ENCODE data around the gene MLXIPL.
"Not testable (repeated sequence)": the region's sequence is repeated elsewhere in the genome, so short reads cannot be mapped to it uniquely, and the experiment has no call there.

MLXIPL gene

DNA sequence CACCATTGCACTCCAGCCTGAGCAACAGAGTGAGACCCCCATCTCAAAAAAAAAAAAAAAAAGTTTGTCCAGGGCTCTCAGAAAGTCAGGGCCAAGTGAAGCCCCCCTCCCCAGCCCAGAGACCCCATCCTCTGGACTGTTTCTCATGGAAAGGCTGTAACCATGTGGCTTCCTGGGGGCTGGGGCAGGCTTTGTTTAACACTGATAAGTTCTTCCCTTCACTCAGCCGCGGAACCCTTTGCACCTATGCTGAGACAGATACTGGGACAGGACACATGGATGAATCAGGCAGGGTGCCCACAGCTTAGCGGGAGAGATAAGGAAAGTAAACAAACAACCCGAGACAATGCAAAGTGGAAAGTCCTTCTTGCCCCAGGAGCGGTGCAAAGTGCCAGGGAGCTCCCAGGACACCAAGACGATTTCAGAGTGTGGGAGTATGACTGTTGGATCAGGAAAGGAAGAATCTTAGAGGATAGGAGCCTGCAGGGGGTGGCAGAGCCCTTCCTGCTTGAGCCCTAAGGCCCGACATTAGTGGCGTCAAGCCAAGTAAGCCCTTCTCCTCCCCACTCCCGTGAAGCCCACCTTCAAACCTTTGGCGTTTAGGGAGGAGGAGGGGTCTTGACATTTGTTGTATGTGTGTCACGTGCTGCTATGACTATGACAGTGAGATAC is 11.6 kb downstream of the MLXIPL start:
- DNase-seq: peak; percentile 91

DNA sequence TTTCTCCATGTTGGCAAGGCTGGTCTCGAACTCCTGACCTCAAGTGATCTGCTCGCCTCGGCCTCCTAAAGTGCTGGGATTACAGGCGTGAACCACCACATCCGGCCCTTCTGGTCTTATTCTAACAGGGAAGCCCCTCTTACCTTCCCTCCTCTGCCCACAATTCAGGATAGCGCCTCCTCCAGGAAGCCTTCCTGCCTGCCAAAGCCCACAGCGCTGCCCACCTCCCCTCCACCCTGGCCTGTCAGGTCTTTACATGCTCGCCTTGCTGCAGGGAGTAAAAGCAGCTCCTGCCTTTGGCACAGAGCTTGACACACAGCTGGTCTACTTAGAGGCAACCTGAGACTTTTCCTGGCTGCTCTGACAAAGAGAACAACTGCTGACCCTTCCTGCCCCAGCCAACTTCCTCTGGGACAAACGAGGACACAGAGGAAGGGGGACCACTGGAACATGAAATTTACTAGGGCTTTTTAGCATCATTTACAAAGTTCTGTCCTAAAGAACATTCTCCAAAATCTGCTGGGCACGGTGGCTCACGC is 13.2 kb downstream of the MLXIPL start:
- no peak for DNase-seq

DNA sequence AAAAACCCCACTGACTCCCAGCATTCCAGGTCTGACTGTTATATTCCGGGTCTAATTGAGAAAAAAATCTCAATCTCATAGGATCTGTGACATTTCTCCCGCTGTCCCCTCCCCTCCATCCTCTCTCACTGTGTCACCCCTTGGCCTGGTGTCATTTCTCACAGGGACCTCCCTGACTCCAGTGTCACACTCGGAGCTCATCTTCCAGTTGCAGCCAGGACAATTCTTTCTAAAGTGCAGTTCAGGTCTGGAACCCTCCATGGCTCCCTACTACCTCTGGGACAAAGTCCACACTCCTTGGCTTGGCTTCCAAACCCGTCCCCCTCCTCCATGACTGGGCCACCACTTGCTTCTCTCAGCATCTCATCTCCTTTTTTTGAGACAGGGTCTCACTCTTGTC is 14.2 kb downstream of the MLXIPL start:
- no peak for DNase-seq

DNA sequence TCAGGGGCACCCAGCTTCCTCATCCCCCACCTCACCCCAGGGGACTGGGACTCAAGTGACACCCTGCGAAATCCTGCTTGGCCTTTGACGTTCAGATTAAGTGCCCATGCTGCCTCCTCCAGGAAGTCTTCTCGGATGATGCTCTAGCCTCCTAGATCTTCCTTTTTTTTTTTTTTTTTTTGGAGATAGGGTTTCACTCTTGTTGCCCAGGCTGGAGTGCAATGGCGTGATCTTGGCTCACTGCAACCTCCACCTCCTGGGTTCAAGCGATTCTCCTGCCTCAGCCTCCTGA is 16.7 kb downstream of the MLXIPL start:
- DNase-seq: not testable (repeated sequence)

DNA sequence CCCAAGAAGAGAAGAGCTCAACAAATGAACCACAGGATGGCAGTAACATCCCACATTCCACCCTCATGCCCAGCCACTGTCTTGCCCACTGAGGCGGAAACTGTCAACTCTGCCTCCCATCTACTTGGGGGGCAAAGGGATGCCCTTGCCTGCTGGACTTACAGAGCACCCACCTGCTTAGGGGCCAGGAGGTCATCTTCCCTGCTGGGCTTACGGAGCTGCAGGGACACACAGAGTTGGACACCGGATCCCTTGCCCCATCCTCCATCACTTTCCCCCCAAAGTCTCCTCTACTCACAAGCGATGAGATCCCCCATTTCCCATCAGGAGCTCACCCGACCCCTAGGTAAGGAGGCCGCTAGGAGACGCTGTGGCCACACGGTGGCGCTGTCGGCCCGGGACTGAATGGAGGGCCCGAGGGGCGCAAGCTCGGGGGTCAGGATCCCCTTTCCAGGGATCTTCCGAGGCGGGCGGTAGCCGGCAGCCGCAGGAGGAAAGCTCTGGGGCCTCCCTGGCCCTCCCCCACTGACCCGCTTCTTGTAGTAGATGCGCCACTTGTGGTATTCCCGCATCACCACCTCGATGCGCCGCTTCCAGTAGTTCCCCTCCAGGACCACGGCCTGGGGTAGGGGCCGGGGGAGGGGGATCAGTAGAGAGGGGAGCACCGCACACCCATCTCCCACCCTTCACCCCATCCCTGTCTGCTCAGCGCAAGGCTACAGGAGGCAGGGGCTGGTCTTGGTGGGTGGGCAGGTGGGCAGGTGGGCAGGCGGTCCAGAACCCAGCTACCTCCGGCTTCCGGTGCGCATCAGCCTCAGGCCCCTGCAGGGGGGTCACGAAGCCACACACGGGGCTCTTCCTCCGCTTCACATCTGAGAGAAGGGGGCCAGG is 17.3 kb downstream of the MLXIPL start:
- peak; percentile 78 for DNase-seq

DNA sequence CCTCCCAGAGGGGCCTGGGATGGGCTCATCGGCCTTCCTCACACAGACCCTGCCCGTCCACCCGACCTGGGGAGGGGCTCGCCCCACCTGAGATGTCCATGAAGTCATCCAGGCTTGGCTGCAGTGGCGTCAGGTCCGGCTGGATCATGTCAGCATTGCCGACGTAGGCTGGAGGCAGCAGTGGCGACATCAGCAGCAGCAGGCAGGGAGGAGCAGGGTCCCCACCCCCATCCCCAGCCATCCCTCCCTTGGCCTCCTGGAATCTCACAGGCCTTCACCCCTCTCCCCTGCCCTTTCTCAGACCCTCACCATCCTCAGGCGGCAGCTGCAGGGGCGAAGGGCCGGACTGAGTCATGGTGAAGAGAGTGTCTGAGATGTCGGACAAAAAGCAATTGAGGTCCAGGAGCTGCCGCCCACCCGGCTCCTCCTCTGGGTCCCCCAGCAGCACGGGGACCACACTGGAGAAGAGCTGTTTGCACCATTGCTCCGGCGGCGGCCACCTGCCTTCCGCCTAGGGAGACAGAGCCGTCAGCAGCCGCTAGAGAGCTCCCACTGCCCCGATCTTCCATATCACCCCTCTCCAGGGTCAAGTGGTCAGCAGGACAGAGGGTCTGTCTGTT is 18.6 kb downstream of the MLXIPL start:
- no peak for DNase-seq

DNA sequence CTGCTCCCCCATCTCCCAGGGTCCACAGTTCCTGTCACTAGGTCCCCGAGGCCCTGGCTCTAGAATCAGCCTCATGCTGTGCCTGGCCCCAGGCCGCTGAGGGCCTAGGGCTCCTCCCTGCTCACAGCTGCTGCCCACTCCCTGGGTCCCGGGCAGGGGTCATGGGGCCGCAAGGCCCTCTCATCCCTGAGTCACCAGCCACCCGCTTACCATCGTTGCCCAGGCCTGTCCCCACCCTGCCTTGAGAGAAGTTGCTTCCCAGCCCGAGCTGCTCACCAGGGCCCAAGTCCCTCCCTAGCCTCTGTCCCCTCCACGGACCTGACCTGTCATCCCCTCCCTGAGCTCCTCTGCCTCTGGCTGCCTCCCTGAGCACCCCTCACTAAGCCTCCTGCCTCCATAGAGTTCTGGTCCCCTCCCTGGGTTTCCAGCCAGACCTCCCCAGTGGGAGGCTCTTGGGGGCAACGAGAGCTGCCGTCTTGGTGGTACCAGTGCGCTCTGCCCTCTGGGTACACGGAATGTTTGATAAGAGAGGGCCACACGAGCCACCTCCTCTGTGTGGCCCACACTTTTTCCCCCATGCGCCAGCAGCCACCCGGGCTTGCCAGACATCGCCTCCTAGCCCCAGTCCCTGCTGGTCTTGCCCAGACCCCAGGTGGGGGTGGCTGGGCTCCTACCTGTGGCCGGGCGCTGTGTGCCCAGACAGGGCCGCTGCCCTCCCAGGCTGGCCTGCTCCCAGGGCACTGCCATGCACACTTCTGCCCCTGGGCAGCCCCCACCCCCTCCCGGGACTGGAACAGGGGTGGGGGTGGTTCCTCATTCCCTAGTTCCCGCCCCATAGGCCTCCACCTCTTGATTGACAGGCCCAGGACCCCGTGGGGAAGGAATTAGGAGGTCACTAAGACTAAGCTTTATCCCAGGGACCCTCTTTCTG is 21.3 kb downstream of the MLXIPL start:
- no peak for DNase-seq

DNA sequence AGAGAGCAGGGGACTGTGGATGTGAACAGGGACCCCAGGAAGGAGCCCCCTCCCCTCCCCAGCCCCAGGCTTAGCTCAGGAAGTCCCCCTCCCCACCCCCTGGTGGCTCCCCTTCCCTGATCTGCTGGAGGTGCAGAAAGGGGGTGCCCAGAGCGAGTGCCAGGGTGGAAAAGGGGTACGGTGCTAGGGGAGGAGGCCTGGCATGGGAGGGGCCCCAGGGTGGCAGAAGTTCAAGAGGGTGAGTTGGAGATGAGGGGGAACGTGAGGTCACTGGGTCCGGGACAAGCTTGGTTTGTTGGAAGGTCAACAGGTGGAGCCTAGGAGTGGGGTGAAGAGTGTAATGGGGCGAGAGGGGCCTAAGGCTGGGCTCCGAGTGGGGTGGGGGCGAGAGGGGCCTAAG is 24.4 kb downstream of the MLXIPL start:
- no peak for DNase-seq

DNA sequence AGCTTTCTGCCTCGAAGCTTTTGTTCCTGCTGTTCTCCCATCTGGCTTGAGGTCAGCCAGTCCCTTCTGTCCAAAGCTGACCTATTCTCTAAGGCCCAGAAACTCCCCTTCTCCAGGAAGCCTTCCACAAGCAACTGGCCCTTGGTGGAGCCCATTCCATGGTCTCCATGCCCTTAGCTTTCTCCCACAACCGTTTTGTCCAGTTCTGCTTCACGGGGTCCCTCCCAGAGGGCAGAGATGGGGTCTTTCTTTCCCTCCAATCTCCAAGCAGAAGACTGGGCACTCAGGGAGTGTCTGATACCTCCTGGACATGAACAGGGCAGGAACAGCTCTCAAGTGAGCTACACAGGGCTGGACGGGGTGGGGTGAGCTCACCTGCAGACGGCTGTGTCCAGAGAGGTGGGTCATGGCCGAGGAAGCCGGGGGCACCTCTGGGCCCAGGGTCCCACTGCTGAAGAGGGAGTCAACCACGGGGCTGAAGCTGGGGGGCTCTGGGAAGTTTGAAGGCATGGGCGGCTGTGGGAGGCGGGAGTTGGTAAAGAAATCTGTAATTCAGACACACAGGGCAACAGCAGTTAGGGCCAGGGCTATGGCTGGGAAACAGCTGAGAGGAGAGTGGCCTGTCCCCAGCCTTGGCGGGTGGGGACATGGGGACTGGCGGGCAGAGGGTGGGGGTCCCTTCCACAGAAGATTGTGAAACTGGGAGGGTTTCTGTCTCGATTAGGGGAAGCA is 25.0 kb downstream of the MLXIPL start:
- DNase-seq: no peak

DNA sequence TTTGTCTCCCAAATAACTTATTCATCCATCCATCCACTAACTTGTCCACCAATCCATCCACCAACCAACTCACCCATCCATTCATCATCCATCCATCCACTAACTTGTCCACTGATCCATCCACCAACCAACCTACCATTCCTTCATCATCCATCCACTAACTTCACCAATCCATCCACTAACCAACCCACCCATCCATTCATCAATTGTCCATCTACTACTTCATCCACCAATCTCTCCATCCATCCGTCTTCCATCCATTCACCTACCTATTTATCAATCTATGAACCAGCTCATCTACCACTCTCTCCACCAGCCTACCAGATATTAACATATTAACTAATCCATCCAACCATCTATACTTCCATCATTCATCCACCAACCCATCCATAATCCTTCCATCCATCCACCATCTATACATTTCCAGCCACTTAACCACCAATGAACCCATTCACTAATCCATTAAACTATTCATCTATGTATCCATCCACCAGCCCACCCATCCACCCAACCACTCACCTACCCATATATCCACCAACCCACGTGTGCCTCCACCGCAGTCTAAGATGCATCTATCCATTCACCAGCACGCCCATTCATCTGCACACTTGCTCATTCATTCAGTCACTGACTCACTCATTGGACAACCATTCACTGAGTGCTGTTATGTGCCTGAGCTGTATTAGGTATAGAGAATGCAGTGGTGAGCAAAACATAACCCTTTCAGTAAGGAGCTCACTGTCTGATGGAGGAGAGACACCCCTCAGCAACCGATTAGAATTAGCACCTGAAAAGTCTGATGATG is 26.1 kb downstream of the MLXIPL start:
- DNase-seq: no peak

DNA sequence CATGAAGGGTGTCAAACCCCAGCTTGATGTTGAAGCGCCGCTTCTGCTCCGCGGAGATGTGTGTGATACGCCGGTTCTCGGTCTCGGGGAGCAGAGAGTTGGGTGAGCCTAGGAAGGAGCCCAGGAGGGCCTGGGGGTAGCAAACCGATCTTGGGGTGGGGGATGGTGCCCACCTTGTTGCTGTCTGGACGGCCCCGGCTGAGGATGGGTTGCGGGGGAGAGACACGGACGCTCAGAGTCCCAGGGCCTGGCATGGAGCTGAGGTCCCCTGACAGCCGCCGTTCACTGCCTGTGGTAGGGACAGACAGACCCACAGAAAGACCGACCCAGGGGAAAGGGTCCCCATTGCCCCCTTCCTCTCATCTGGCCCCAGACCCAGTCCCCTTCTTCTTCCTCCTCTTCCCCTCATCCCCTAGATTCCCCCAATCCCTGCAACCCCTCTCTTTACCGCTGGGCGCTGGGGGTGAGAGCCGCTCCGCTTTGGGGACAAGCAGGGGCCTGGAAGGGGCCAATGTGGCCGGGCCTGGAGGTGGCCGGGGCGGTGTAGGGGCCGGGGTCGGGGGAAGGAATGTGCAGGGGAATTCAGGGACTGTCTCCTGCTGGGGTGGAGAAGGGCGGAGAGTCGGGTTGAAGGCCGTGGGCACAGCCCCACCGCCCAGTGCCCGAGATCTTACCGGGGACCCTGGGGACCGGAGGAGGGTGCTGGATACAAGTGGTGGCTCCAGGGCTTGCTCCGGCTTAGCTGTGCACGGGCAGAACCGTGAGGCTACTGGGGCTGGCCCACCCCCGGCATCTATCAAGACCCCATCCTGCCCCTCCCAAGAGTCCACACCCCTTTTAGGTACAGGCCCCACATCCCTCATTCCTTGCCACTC is 27.9 kb downstream of the MLXIPL start:
- DNase-seq: no peak

DNA sequence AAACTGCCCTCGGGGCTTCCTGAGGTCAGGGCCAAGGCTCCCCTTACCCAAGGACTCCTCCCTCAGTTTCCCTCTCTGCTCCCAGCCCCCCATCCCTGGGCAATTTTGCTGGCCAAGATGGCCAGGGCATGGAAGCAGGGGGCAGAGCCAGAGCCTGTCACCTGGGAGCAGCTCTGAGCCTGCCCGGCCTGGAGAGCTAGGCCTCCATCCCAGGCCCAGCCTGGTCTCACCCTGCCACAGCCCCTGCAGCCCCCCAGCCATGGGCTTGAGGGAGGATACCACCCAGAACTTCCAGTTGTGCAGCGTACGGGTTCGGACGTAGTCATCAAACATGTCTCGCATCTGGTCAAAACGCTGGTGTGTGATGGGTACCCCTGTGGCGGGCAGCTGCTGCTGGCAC is 29.0 kb downstream of the MLXIPL start:
- DNase-seq: no peak

DNA sequence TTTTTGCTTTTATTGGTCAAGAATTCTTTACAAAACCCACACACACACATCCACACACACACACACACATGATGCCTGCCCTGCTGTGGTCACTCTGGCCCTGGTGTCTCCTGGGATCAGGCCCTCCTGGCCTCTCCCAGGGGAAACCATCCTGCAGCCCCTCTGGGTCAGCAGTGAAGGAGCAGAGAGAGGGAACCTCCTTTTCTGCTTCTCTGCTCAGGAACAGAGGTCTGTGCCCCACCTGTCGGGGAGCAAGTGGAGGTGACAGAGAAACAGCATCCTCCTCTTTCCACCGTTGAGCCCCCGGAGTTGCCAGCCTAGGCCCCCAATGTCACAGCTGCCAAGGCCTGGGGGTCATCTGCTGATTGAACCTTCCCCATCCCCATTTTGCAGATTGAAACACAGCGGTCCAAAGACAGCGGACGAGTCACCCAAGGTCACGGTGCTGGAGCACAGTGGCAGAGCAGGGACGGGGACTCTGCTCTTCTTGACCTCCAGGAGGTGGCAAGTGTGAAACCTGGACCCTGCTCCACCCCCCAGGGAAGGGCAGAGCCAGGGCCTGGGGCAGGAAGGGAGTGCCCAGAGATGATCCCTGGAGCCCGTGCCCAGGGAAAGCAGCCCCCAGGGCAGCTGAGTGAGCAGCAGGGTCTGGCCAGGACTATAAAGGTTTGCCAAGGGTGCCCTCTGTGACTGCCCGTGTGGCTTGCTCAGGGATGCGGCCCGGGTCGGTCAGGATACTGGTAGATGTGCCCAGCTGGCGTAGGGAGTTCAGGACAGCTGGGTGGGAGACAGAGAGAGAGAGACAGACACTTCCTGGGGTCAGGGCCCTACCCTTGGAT is 30.9 kb downstream of the MLXIPL start:
- peak; percentile 0 for DNase-seq

DNA sequence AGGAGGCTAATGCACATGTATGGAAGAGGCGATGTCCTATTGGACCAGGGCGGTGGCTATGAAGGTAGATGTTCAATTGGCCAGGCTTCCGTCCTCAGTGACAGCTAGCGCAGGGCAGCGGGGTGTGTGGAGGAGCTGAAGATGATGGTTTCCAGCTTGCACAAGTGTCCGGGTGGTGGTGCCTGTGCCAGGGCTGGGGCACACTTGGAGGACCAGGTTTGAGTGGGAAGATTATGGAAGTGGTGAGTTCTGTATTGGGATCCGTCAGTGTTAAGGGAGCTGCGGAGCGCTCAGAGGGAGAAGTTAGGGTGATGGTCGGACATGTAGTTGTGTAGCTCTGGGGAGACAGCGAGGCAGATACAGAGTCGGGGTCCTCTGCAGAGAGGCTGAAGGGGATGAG is 37.4 kb downstream of the MLXIPL start:
- no peak for DNase-seq

DNA sequence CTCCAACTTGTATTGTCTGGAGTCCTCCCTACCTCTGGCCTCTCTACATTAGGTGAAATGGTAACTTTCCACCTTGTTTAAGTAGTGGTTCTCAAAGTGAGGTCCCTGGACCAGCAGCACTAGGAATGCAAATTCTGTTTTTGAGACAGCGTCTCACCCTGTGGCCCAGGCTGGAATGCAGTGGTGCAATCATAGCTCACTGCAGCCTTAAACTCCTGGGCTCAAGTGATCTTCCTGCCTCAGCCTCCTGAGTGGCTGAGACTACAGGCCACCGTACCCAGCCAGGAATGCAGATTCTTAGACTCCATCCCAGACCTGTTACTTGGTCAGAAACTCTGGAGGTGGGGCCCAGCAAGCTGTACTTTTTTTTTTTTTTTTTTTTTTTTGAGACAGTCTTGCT is 39.1 kb downstream of the MLXIPL start:
- no peak for DNase-seq

DNA sequence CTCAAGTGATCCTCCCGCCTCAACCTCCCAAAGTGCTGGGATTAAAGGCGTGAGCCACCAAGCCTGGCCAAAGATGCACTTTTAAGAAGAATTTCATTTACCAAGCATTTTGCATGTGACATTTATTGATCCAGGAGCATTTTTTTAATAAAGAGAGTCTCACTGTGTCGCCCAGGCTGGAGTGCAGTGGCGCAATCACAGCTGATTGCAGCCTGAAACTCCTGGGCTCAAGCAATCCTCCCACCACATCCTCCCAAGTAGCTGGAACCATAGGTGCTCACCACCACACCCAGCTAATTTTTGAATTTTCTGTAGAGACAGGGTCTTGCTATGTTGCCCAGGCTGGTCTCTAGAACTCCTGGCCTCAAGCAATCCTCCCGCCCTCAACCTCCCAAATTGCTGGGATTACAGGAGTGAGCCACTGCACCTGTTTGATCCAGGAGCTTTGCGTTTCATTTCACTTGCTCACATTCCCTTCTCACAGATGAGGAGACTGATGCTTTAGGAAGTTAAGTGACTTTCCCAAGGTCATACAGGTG is 41.6 kb downstream of the MLXIPL start:
- no peak for DNase-seq

DNA sequence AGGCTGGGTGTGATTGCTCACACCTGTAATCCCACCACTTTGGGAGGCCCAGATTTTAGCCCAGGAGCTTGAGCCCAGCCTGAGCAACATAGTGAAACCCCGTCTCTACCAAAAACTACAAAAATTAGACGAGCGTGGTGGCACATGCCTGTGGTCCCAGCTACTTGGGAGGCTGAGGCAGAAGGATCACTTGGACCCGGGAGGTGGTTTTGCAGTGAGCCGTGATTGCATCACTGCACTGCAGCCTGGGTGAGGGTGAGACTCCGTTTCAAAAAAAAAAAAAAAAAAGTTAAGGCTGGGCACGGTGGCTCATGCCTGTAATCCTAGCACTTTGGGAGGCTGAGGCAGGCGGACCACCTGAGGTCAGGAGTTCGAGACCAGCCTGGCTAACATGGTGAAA is 43.3 kb downstream of the MLXIPL start:
- not testable (repeated sequence) for DNase-seq

DNA sequence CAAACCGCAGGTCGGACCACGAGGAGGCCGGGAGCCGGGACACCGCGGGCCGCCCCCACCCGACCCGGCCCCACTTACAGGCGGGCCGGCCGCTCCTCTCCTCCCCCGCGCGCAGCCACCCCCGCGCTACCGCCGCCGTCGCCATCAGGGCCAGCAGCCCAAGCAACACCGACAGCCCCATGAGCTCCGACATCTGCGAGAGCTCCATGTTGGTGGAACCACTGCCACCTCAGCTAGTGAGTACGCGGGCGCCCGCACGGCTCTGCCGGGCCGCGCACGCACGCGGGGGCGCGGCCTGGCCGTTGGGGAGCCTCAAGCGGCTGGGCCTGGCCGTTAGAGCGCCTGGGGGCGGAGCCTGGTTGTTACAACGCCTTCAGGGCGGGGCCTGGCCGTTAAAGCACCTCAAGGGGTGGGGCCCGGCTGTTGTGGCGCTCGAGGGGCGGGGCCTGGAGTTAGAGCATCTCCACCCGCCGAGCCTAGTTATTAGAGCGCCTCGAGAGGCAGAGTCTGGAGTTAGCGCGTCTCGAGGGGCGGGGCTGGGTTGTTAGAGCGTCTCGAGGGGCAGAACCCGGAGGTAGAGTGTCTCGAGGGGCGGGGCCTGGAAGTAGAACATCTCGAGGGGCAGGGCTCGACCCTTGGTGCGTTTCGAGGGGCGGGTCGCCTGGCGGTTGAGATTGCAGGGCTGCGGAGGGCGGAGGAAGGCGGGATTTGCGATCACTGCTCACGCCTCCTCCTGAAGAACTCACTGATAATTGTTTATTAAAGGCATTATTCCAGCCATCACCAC is 45.8 kb downstream of the MLXIPL start, which contains the start of gene TBL2:
Gene TBL2 (minus strand): TSS at position 238 of the 787 bp plus-strand sequence. CDS start 30 bp downstream, at position 208.
- peak; percentile 100 for DNase-seq
